H9 (cell line): ENCODE measurements around the gene SVEP1. TPM values are rescaled to one million over a fixed set of nuclear protein-coding genes. Genes with fewer than 3 reads are reported as not detected.

Source experiments
- DNase-seq: peaks from one replicate; pipeline ENCODE4 v3.0.0-alpha.2; 2017
- H2AFZ ChIP-seq: one replicate; pipeline ENCODE4 v1.6.1; 2013; ENCODE audit warnings: mild to moderate bottlenecking, low read length, control low read depth, moderate library complexity
- H2AK5ac ChIP-seq: 2 replicates; pipeline ENCODE4 v1.6.1; 2013; ENCODE audit warnings: low read length, control low read depth, mixed read lengths; ENCODE audit not compliant: insufficient read length
- H2BK120ac ChIP-seq: one replicate; pipeline ENCODE4 v1.6.1; 2013; ENCODE audit warnings: low read depth, mild to moderate bottlenecking, low read length, control low read depth, inconsistent platforms; ENCODE audit not compliant: poor library complexity, severe bottlenecking
- H2BK12ac ChIP-seq: 2 replicates; pipeline ENCODE4 v1.6.1; 2013; ENCODE audit warnings: low read length, control low read depth, mixed read lengths, low read depth; ENCODE audit not compliant: insufficient read length
- H2BK15ac ChIP-seq: 2 replicates; pipeline ENCODE4 v1.6.1; 2013; ENCODE audit warnings: low read depth, low read length, control low read depth
- H2BK20ac ChIP-seq: one replicate; pipeline ENCODE4 v1.6.1; 2013; ENCODE audit warnings: low read depth, mild to moderate bottlenecking, low read length, control low read depth, inconsistent platforms; ENCODE audit not compliant: poor library complexity, severe bottlenecking
- H2BK5ac ChIP-seq: 2 replicates; pipeline ENCODE4 v1.6.1; 2013; ENCODE audit warnings: low read length, control low read depth, mixed read lengths; ENCODE audit not compliant: insufficient read length
- H3K14ac ChIP-seq: 2 replicates; pipeline ENCODE4 v1.6.1; 2013; ENCODE audit warnings: low read length, control low read depth; ENCODE audit not compliant: insufficient read depth
- H3K18ac ChIP-seq: 2 replicates; pipeline ENCODE4 v1.6.1; 2013; ENCODE audit warnings: low read depth, mild to moderate bottlenecking, mixed read lengths, low read length, control low read depth; ENCODE audit not compliant: insufficient read length
- H3K23ac ChIP-seq: 2 replicates; pipeline ENCODE4 v1.6.1; 2013; ENCODE audit warnings: low read length, control low read depth, mixed read lengths, low read depth; ENCODE audit not compliant: insufficient read length
- H3K23me2 ChIP-seq: 2 replicates; pipeline ENCODE4 v1.6.1; 2013; ENCODE audit warnings: low read depth, mild to moderate bottlenecking, mixed read lengths, low read length, control low read depth; ENCODE audit not compliant: insufficient read length, poor library complexity, severe bottlenecking
- H3K27ac ChIP-seq: 2 replicates; pipeline ENCODE4 v1.5.1; 2013; ENCODE audit warnings: low read length, control low read depth, mixed read lengths, low read depth; ENCODE audit not compliant: insufficient read length
- H3K27me3 ChIP-seq: 2 replicates; pipeline ENCODE4 v1.6.1; 2013; ENCODE audit warnings: low read length, control low read depth, inconsistent platforms; ENCODE audit not compliant: insufficient read depth
- H3K4ac ChIP-seq: 2 replicates; pipeline ENCODE4 v1.6.1; 2013; ENCODE audit warnings: low read depth, mild to moderate bottlenecking, control low read depth, inconsistent platforms, low read length, moderate library complexity
- H3K4me1 ChIP-seq: 2 replicates; pipeline ENCODE4 v1.6.1; 2013; ENCODE audit warnings: low read length, control low read depth, inconsistent platforms; ENCODE audit not compliant: insufficient read depth
- H3K4me2 ChIP-seq: 2 replicates; pipeline ENCODE4 v1.6.1; 2013; ENCODE audit warnings: low read length, control low read depth, mixed read lengths; ENCODE audit not compliant: insufficient read length, insufficient read depth
- H3K56ac ChIP-seq: 2 replicates; pipeline ENCODE4 v1.6.1; 2013; ENCODE audit warnings: low read depth, mild to moderate bottlenecking, mixed read lengths, low read length, control low read depth; ENCODE audit not compliant: insufficient read length
- H3K79me1 ChIP-seq: 2 replicates; pipeline ENCODE4 v1.6.1; 2013; ENCODE audit warnings: low read depth, mild to moderate bottlenecking, moderate library complexity, low read length, control low read depth, inconsistent platforms; ENCODE audit not compliant: insufficient read depth, poor library complexity, severe bottlenecking
- H3K79me2 ChIP-seq: 2 replicates; pipeline ENCODE4 v1.6.1; 2013; ENCODE audit warnings: low read length, control low read depth, inconsistent platforms; ENCODE audit not compliant: insufficient read depth
- H3K9ac ChIP-seq: 2 replicates; pipeline ENCODE4 v1.6.1; 2013; ENCODE audit warnings: low read length, control low read depth, mixed read lengths; ENCODE audit not compliant: insufficient read length; ENCODE audit errors: extremely low read depth
- H3K9me3 ChIP-seq: one replicate; pipeline ENCODE4 v1.6.1; 2013; ENCODE audit warnings: low read depth, low read length, inconsistent platforms; ENCODE audit not compliant: control insufficient read depth
- H3T11ph ChIP-seq: one replicate; pipeline ENCODE4 v1.6.1; 2013; ENCODE audit warnings: mild to moderate bottlenecking, low read length, control low read depth, inconsistent platforms
- H4K20me1 ChIP-seq: one replicate; pipeline ENCODE4 v1.6.1; 2013; ENCODE audit not compliant: control insufficient read depth, insufficient read length, insufficient read depth
- H4K5ac ChIP-seq: 2 replicates; pipeline ENCODE4 v1.6.1; 2013; ENCODE audit warnings: low read depth, mild to moderate bottlenecking, mixed read lengths, low read length, control low read depth; ENCODE audit not compliant: insufficient read length
- H4K8ac ChIP-seq: replicated peaks from 2 replicates; pipeline ENCODE4 v1.6.1; 2013; ENCODE audit warnings: low read length, control low read depth, mixed read lengths, low read depth; ENCODE audit not compliant: insufficient read length
- H4K91ac ChIP-seq: 2 replicates; pipeline ENCODE4 v1.6.1; 2013; ENCODE audit warnings: low read depth, mild to moderate bottlenecking, moderate library complexity, mixed read lengths, low read length, control low read depth; ENCODE audit not compliant: insufficient read length
- H3K27ac Mint-ChIP-seq, 3 experiments: 2 replicates in 2 of 3; 3 replicates in 1 of 3; pipeline ENCODE4 v1.8.0; 2020 to 2021; ENCODE audit warnings: mixed read lengths in 3 of 3, mild to moderate bottlenecking in 1 of 3, moderate library complexity in 1 of 3
- H3K27me3 Mint-ChIP-seq: 2 replicates; pipeline ENCODE4 v1.8.0; 2021; ENCODE audit warnings: low read depth, mild to moderate bottlenecking, moderate library complexity, mixed read lengths
- H3K36me3 Mint-ChIP-seq, 3 experiments: 2 replicates in 2 of 3; 3 replicates in 1 of 3; pipeline ENCODE4 v1.8.0; 2020 to 2021; ENCODE audit warnings: low read depth in 3 of 3, mixed read lengths in 3 of 3; ENCODE audit not compliant: insufficient read depth in 1 of 3
- H3K4me1 Mint-ChIP-seq, 2 experiments: 2 replicates each; pipeline ENCODE4 v1.8.0; 2020; ENCODE audit warnings: mixed read lengths in 2 of 2
- H3K4me3 Mint-ChIP-seq, 2 experiments: 2 replicates in 1 of 2; 3 replicates in 1 of 2; pipeline ENCODE4 v1.8.0; 2020 to 2021; ENCODE audit warnings: mild to moderate bottlenecking in 2 of 2, mixed read lengths in 2 of 2, moderate library complexity in 1 of 2
- H3K9me3 Mint-ChIP-seq, 2 experiments: 2 replicates in 1 of 2; 3 replicates in 1 of 2; pipeline ENCODE4 v1.8.0; 2020; ENCODE audit warnings: mild to moderate bottlenecking in 2 of 2, mixed read lengths in 2 of 2, moderate library complexity in 1 of 2
- WGBS: extraction: QIAGEN DNeasy Blood & Tissue Kit; methylation state at CpG from one replicate; pipeline ENCODE4 v1.1.7; 2013; ENCODE audit warnings: missing lambda C conversion rate, low lambda C conversion rate, mixed read lengths; ENCODE audit not compliant: insufficient read length; ENCODE audit errors: extremely low coverage; 5-methylcytosine and 5-hydroxymethylcytosine counted together
- total RNA-seq: library from RNA; stranded (reverse); gene quantifications from 2 replicates; pipeline ENCODE4 v1.2.1, GENCODE V29; 2021
- TF ChIP-seq, protein P1 (sequence below): fragments of 200-600 bp; sonication (generic); conservative IDR thresholded peaks from 3 replicates; pipeline ENCODE4 v1.8.0; 2021; ENCODE audit warnings: antibody characterized with exemption, mild to moderate bottlenecking

Gene SVEP1
- total RNA-seq, 1 experiment from 2014 or later = 0.17 TPM

DNA sequence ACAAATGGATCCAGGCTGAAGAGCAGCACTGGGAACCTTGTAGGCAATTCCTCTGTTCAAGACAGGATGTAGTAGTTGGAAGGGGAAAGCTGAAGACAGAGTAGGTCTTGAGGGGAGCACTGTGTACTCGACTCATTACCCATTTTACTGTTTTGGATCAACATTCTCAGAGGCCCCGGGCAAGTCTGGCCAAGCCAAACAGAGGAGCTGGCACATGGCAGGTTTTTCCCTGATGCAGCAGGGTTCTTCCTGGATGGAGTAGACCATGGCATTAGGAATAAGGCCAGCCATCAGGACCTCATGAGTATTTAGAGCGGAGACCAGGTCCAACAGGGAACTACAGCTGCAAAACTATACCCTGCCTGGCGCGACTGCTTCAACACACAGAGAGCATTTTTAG is 4.4 kb downstream of the SVEP1 start:
- peaks cover 35% of the 10 kb centered on the region for H3K27me3 Mint-ChIP-seq
- Histone ChIP-seq H2BK20ac (no peak overlapping the region), H3K27me3 (peaks cover 12% of the 10 kb centered on the region; the same call in 1 of the 2 replicates), H2BK12ac (no peak overlapping the region), H3K18ac (no peak overlapping the region), H3K4me1 (peaks cover 3% of the 10 kb centered on the region; the same call in 1 of the 2 replicates), H2AK5ac (no peak overlapping the region), H3K27ac (no peak overlapping the region), H4K5ac (no peak overlapping the region), H3K14ac (no peak overlapping the region), H3T11ph (no peak overlapping the region), H3K56ac (no peak overlapping the region), H2AFZ (no peak overlapping the region), H3K23me2 (peaks cover 10% of the 10 kb centered on the region), H3K4ac (no peak overlapping the region), H3K79me1 (no peaks in the 10 kb centered on the region), H4K20me1 (no peaks in the 10 kb centered on the region), H3K79me2 (no peaks in the 10 kb centered on the region), H3K9ac (no peak overlapping the region), H4K91ac (no peak overlapping the region), H2BK120ac (no peak overlapping the region), H3K9me3 (no peaks in the 10 kb centered on the region), H4K8ac (no peak overlapping the region), H3K4me2 (no peak overlapping the region), H3K23ac (no peak overlapping the region), H2BK15ac (no peak overlapping the region), H2BK5ac (no peak overlapping the region)
- WGBS = no CpG with 5 or more reads among the region's 5 CpGs
- no peak overlapping the region for H3K4me3 Mint-ChIP-seq
- no peak overlapping the region for H3K27ac Mint-ChIP-seq
- no peak for DNase-seq
- peaks cover 0 to 2% of the 10 kb centered on the region in 2 experiments; a peak in 2 of 5 replicates for H3K9me3 Mint-ChIP-seq
- peaks cover 14 to 16% of the 10 kb centered on the region in 2 experiments for H3K4me1 Mint-ChIP-seq
- no peaks in the 10 kb centered on the region for H3K36me3 Mint-ChIP-seq
- TF ChIP-seq, protein P1, sequence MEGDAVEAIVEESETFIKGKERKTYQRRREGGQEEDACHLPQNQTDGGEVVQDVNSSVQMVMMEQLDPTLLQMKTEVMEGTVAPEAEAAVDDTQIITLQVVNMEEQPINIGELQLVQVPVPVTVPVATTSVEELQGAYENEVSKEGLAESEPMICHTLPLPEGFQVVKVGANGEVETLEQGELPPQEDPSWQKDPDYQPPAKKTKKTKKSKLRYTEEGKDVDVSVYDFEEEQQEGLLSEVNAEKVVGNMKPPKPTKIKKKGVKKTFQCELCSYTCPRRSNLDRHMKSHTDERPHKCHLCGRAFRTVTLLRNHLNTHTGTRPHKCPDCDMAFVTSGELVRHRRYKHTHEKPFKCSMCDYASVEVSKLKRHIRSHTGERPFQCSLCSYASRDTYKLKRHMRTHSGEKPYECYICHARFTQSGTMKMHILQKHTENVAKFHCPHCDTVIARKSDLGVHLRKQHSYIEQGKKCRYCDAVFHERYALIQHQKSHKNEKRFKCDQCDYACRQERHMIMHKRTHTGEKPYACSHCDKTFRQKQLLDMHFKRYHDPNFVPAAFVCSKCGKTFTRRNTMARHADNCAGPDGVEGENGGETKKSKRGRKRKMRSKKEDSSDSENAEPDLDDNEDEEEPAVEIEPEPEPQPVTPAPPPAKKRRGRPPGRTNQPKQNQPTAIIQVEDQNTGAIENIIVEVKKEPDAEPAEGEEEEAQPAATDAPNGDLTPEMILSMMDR = no peak
